HCT116 (cell line): ENCODE results near the gene ZNF143. TPM values are rescaled to one million over a fixed set of nuclear protein-coding genes. Genes with fewer than 3 reads are reported as not detected.

Source experiments
- ATAC-seq: fragments of 200-7000 bp; cut with Tn5 transposase; 2 replicates; pipeline ENCODE4 v1.9.1; 2020; ENCODE audit warnings: mild to moderate bottlenecking, moderate library complexity
- BruUV-seq: library from RNA; stranded (reverse); fragments of 400-500 nt; replicated peaks from 2 replicates; lab custom pipeline; 2021; lab: Mats Ljungman, UMichigan
- CTCF ChIA-PET: fragments of 300-600 bp; sonication (Branson Sonifier 250); formaldehyde crosslinking; loops from one replicate; lab custom pipeline; 2021; ENCODE audit warnings: antibody characterized with exemption; lab: Charles Lee
- POLR2A ChIA-PET: fragments of 300-600, 350-600 bp; sonication (Branson Sonifier 250); formaldehyde crosslinking; loops from one replicate; lab custom pipeline; 2021; ENCODE audit warnings: antibody characterized with exemption; lab: Charles Lee
- RAD21 ChIA-PET, 2 experiments: fragments of 300-600 bp; sonication (Branson Sonifier 250); formaldehyde crosslinking; loops; one replicate each; lab custom pipeline; 2023; ENCODE audit warnings: low total read pairs in 2 of 2; ENCODE audit not compliant: uncharacterized antibody in 2 of 2, unreplicated experiment in 2 of 2, low non-redundant PET in 1 of 2; lab: Charles Lee
- DNase-seq: peaks from one replicate; pipeline ENCODE4 v3.0.0-alpha.2; 2010; ENCODE audit warnings: low read depth, low spot score
- H2AFZ ChIP-seq: fragments of 200-600 bp; shearing (Covaris generic), sonication (generic); 2 replicates; pipeline ENCODE4 v1.6.1; 2017; ENCODE audit warnings: low read depth, mixed run types, mixed read lengths, antibody characterized with exemption, low read length; ENCODE audit not compliant: poor library complexity, severe bottlenecking
- H3K27ac ChIP-seq: 2 replicates; pipeline ENCODE4 v1.5.1; 2012; ENCODE audit warnings: low read depth, low read length
- H3K27me3 ChIP-seq: fragments of 200-600 bp; sonication (generic); 2 replicates; pipeline ENCODE4 v1.6.1; 2016; ENCODE audit warnings: mixed run types, low read length, mixed read lengths; ENCODE audit not compliant: insufficient read depth
- H3K36me3 ChIP-seq, 2 experiments: fragments of 200-500 bp in 1 of 2; fragments of 200-600 bp in 1 of 2; sonication (Bioruptor generic) in 1 of 2; sonication (generic) in 1 of 2; 2 replicates each; pipeline versions ENCODE4 v1.5.1 to v1.6.1; 2014 to 2016; ENCODE audit warnings: low read length in 2 of 2, inconsistent platforms in 1 of 2, mixed read lengths in 1 of 2, mixed run types in 1 of 2; ENCODE audit not compliant: insufficient read depth in 2 of 2, control insufficient read depth in 1 of 2
- H3K4me1 ChIP-seq, 2 experiments: fragments of 200-600 bp in 1 of 2; sonication (generic) in 1 of 2; 2 replicates each; pipeline versions ENCODE4 v1.5.1 to v1.6.1; 2012 to 2017; ENCODE audit warnings: low read length in 2 of 2, inconsistent platforms in 1 of 2, mild to moderate bottlenecking in 1 of 2, mixed read lengths in 1 of 2, mixed run types in 1 of 2, moderate library complexity in 1 of 2; ENCODE audit not compliant: insufficient read depth in 2 of 2, control insufficient read depth in 1 of 2
- H3K4me2 ChIP-seq: fragments of 200-600 bp; sonication (generic); 2 replicates; pipeline ENCODE4 v1.6.1; 2017; ENCODE audit warnings: mixed run types, low read length, mixed read lengths
- H3K4me3 ChIP-seq, 2 experiments: fragments of 200-600 bp in 1 of 2; sonication (generic) in 1 of 2; replicated peaks in 1 of 2; 2 replicates each; pipeline ENCODE4 v1.5.1; 2011 to 2016; ENCODE audit warnings: low read length in 2 of 2, control low read depth in 1 of 2, low read depth in 1 of 2, mild to moderate bottlenecking in 1 of 2, mixed read lengths in 1 of 2, mixed run types in 1 of 2
- H3K79me2 ChIP-seq: fragments of 200-600 bp; sonication (generic); 2 replicates; pipeline ENCODE4 v1.6.1; 2017; ENCODE audit warnings: mild to moderate bottlenecking, mixed run types, low read length, moderate library complexity, mixed read lengths; ENCODE audit not compliant: insufficient read depth
- H3K9ac ChIP-seq: fragments of 200-600 bp; sonication (generic); 2 replicates; pipeline ENCODE4 v1.6.1; 2016; ENCODE audit warnings: low read length, mixed read lengths
- H3K9me2 ChIP-seq: fragments of 200-600 bp; sonication (generic), shearing (Covaris generic); 2 replicates; pipeline ENCODE4 v1.6.1; 2017; ENCODE audit warnings: mixed run types, mild to moderate bottlenecking, moderate library complexity; ENCODE audit not compliant: insufficient read depth
- H3K9me3 ChIP-seq, 2 experiments: fragments of 200-500 bp in 1 of 2; fragments of 200-600 bp in 1 of 2; sonication (Bioruptor generic) in 1 of 2; sonication (generic) in 1 of 2; 2 replicates each; pipeline ENCODE4 v1.6.1; 2014 to 2017; ENCODE audit warnings: low read length in 2 of 2, mixed read lengths in 2 of 2, inconsistent platforms in 1 of 2, low read depth in 1 of 2, mild to moderate bottlenecking in 1 of 2, mixed run types in 1 of 2, moderate library complexity in 1 of 2; ENCODE audit not compliant: control insufficient read depth in 1 of 2, insufficient read depth in 1 of 2
- H4K20me1 ChIP-seq: fragments of 200-600 bp; sonication (generic), shearing (Covaris generic); 2 replicates; pipeline ENCODE4 v1.6.1; 2017; ENCODE audit warnings: mixed run types, mild to moderate bottlenecking, moderate library complexity; ENCODE audit not compliant: insufficient read depth
- ZNF274 ChIP-seq: fragments of 200-500 bp; sonication (Bioruptor generic); IDR thresholded peaks from 2 replicates; pipeline ENCODE4 v1.6.1; 2014; ENCODE audit warnings: mild to moderate bottlenecking, low read depth, low read length, inconsistent platforms
- intact Hi-C: fragments of 100-400 bp; cut with micrococcal nuclease; formaldehyde crosslinking; loops from 2 replicates; pipeline ENCODE4 v1.10.0; 2022
- total RNA-seq: library from RNA; stranded (reverse); gene quantifications from one replicate; pipeline ENCODE4 v1.2.1, GENCODE V29; 2021; ENCODE audit not compliant: unreplicated experiment
- TF ChIP-seq, protein P1 (sequence below): IDR thresholded peaks from 2 replicates; pipeline ENCODE4 v1.6.1; 2012; ENCODE audit warnings: low read depth
- TF ChIP-seq, protein P2 (sequence below), 3 experiments: fragments of 200-600 bp in 1 of 3; sonication (generic) in 1 of 3; IDR thresholded peaks in 2 of 3; conservative IDR thresholded peaks in 1 of 3; 2 replicates each; pipeline ENCODE4 v1.5.1; 2012 to 2017; ENCODE audit warnings: low read depth in 2 of 3, low read length in 2 of 3, antibody characterized with exemption in 1 of 3, borderline replicate concordance in 1 of 3, control low read depth in 1 of 3, mild to moderate bottlenecking in 1 of 3, mixed read lengths in 1 of 3, mixed run types in 1 of 3, moderate library complexity in 1 of 3; ENCODE audit not compliant: insufficient read depth in 1 of 3

The ZNF143 gene
- total RNA-seq, 1 experiment from 2014 or later, result 27.5 TPM

DNA sequence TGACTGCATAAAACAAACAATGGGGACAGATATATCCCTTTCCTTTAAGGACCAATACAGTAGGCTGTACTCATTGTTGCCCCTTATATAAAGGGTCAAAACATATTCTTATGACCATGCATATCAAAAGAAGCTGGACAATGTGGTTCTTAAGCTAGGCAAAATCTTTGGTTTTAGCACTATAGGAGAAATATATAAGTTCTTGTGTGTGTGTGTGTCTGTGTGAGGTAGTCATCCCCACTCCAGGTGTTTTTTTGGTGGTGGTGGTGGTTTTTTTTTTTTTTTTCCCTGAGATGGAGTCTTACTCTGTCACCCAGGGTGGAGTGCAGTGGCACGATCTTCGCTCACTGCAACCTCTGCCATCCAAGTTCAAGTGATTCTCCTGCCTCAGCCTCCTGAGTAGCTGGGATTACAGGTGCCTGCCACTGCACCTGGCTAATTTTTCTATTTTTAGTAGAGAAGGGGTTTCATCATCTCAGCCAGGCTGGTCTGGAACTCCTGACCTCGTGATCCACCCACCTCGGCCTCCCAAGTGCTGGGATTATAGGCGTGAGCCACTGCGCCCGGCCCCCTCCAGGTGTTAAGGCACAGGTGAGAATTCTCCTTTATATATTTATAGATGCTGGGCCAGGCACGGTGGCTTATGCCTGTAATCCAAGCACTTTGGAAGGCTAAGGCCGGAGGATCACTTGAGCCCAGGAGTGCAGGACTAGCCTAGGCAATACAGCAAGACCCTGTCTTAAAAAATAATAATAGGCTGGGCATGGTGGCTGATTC is 12.0 kb upstream of the ZNF143 start:
- peaks cover 11% of the 10 kb centered on the region; the same call in 1 of the 2 replicates for H4K20me1 ChIP-seq
- no TSS peak for BruUV-seq
- H3K27ac ChIP-seq, result no peak overlapping the region
- H3K9ac ChIP-seq, result no peak overlapping the region
- CTCF ChIA-PET, result no interaction called here
- intact Hi-C loops, result no loop called here
- H3K4me2 ChIP-seq, result no peak overlapping the region
- peaks cover 3% of the 10 kb centered on the region; the same call in 1 of the 2 replicates for H3K79me2 ChIP-seq
- DNase-seq (no peak), ATAC-seq (no peak)
- H2AFZ ChIP-seq, result no peak overlapping the region
- TF ChIP-seq, protein P1, sequence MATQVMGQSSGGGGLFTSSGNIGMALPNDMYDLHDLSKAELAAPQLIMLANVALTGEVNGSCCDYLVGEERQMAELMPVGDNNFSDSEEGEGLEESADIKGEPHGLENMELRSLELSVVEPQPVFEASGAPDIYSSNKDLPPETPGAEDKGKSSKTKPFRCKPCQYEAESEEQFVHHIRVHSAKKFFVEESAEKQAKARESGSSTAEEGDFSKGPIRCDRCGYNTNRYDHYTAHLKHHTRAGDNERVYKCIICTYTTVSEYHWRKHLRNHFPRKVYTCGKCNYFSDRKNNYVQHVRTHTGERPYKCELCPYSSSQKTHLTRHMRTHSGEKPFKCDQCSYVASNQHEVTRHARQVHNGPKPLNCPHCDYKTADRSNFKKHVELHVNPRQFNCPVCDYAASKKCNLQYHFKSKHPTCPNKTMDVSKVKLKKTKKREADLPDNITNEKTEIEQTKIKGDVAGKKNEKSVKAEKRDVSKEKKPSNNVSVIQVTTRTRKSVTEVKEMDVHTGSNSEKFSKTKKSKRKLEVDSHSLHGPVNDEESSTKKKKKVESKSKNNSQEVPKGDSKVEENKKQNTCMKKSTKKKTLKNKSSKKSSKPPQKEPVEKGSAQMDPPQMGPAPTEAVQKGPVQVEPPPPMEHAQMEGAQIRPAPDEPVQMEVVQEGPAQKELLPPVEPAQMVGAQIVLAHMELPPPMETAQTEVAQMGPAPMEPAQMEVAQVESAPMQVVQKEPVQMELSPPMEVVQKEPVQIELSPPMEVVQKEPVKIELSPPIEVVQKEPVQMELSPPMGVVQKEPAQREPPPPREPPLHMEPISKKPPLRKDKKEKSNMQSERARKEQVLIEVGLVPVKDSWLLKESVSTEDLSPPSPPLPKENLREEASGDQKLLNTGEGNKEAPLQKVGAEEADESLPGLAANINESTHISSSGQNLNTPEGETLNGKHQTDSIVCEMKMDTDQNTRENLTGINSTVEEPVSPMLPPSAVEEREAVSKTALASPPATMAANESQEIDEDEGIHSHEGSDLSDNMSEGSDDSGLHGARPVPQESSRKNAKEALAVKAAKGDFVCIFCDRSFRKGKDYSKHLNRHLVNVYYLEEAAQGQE, result no peak
- no peak for TF ChIP-seq ZNF274
- TF ChIP-seq, protein P2, sequence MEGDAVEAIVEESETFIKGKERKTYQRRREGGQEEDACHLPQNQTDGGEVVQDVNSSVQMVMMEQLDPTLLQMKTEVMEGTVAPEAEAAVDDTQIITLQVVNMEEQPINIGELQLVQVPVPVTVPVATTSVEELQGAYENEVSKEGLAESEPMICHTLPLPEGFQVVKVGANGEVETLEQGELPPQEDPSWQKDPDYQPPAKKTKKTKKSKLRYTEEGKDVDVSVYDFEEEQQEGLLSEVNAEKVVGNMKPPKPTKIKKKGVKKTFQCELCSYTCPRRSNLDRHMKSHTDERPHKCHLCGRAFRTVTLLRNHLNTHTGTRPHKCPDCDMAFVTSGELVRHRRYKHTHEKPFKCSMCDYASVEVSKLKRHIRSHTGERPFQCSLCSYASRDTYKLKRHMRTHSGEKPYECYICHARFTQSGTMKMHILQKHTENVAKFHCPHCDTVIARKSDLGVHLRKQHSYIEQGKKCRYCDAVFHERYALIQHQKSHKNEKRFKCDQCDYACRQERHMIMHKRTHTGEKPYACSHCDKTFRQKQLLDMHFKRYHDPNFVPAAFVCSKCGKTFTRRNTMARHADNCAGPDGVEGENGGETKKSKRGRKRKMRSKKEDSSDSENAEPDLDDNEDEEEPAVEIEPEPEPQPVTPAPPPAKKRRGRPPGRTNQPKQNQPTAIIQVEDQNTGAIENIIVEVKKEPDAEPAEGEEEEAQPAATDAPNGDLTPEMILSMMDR (IDR thresholded peaks at IDR 0.05 in 2 of 3, conservative IDR thresholded peaks at IDR 0.05 in 1 of 3; ENCODE audit: borderline replicate concordance in 1 of 3, insufficient read depth in 1 of 3, low read depth in 2 of 3, low read length in 2 of 3), result no peak
- no peak overlapping the region for H3K4me3 ChIP-seq
- RAD21 ChIA-PET, result no interaction called here
- H3K27me3 ChIP-seq, result no peaks in the 10 kb centered on the region
- no peaks in the 10 kb centered on the region for H3K9me2 ChIP-seq
- H3K9me3 ChIP-seq, result no peaks in the 10 kb centered on the region
- POLR2A ChIA-PET, result interaction anchor here (2.3 kb wide), 1 partner anchor 11 kb away, joined by 14 read pairs; the partner anchor contains the start of gene ZNF143
- H3K36me3 ChIP-seq, result peaks cover 12 to 25% of the 10 kb centered on the region in 2 experiments; a peak in 3 of 4 replicates
- no peaks in the 10 kb centered on the region for H3K4me1 ChIP-seq
